DND-41 (cell line): ENCODE results near the gene OSBPL8.

ENCODE experiments used
- ATAC-seq: fragments of 200-7000 bp; cut with Tn5 transposase; 3 replicates; pipeline ENCODE4 v1.9.1; 2021; ENCODE audit warnings: low read depth; ENCODE audit not compliant: insufficient read depth
- DNase-seq: peaks from one replicate; pipeline ENCODE4 v3.0.0-alpha.2; 2020
- H2AFZ ChIP-seq: 2 replicates; pipeline ENCODE4 v1.6.0; 2012; ENCODE audit warnings: low read depth, low read length
- H3K27ac ChIP-seq: 2 replicates; pipeline ENCODE4 v1.5.1; 2012; ENCODE audit warnings: low read length, inconsistent platforms
- H3K27me3 ChIP-seq: fragments of 200-600 bp; sonication (generic); 2 replicates; pipeline ENCODE4 v1.6.0; 2012; ENCODE audit warnings: low read length, mild to moderate bottlenecking, inconsistent platforms; ENCODE audit not compliant: insufficient read depth, poor library complexity
- H3K36me3 ChIP-seq: 2 replicates; pipeline ENCODE4 v1.5.1; 2012; ENCODE audit warnings: low read length, inconsistent platforms; ENCODE audit not compliant: insufficient read depth
- H3K4me1 ChIP-seq: 2 replicates; pipeline ENCODE4 v1.5.1; 2012; ENCODE audit warnings: mild to moderate bottlenecking, low read length; ENCODE audit not compliant: insufficient read depth
- H3K4me2 ChIP-seq: 2 replicates; pipeline ENCODE4 v1.6.0; 2012; ENCODE audit warnings: mild to moderate bottlenecking, moderate library complexity, low read length, inconsistent platforms; ENCODE audit not compliant: insufficient read depth
- H3K4me3 ChIP-seq, 2 experiments: fragments of 200-600 bp in 1 of 2; shearing (Covaris generic) in 1 of 2; 2 replicates each; pipeline ENCODE4 v1.5.1; 2012 to 2016; ENCODE audit warnings: inconsistent platforms in 2 of 2, low read length in 2 of 2, mild to moderate bottlenecking in 2 of 2, low read depth in 1 of 2, moderate library complexity in 1 of 2
- H3K79me2 ChIP-seq: 2 replicates; pipeline ENCODE4 v1.6.0; 2012; ENCODE audit warnings: low read length, inconsistent platforms; ENCODE audit not compliant: insufficient read depth
- H3K9ac ChIP-seq: 2 replicates; pipeline ENCODE4 v1.6.0; 2012; ENCODE audit warnings: low read depth, mild to moderate bottlenecking, inconsistent platforms, low read length, moderate library complexity
- H3K9me3 ChIP-seq: 2 replicates; pipeline ENCODE4 v1.5.1; 2012; ENCODE audit warnings: low read length, moderate library complexity, mild to moderate bottlenecking, inconsistent platforms; ENCODE audit not compliant: insufficient read depth, severe bottlenecking
- H4K20me1 ChIP-seq: 2 replicates; pipeline ENCODE4 v1.6.0; 2012; ENCODE audit warnings: low read length; ENCODE audit not compliant: insufficient read depth
- CTCF ChIP-seq: IDR thresholded peaks from 2 replicates; pipeline ENCODE4 v1.5.1; 2012; ENCODE audit warnings: borderline replicate concordance, low read length, moderate library complexity, mild to moderate bottlenecking; ENCODE audit not compliant: poor library complexity, severe bottlenecking; ENCODE audit errors: extremely low read depth
- EZH2 ChIP-seq: IDR thresholded peaks from 3 replicates; pipeline ENCODE4 v1.6.1; 2012; ENCODE audit warnings: borderline replicate concordance, low read depth, mild to moderate bottlenecking, moderate library complexity, low read length, inconsistent platforms; ENCODE audit not compliant: severe bottlenecking

OSBPL8 gene

GRCh38 chr12:76535170-76535569 lies 24.4 kb downstream of the OSBPL8 start:
- Histone ChIP-seq H3K36me3 (no peaks in the 10 kb centered on the region), H3K27me3 (no peaks in the 10 kb centered on the region), H3K27ac (no peak overlapping the region), H3K4me2 (no peak overlapping the region), H3K4me1 (no peaks in the 10 kb centered on the region), H4K20me1 (peaks cover 21% of the 10 kb centered on the region; the same call in 1 of the 2 replicates), H3K9ac (no peak overlapping the region), H3K79me2 (peaks cover 79% of the 10 kb centered on the region), H2AFZ (no peak overlapping the region), H3K4me3 (no peak overlapping the region), H3K9me3 (no peaks in the 10 kb centered on the region)
- DNase-seq (no peak), ATAC-seq (no peak)
- TF ChIP-seq CTCF (no peak), EZH2 (no peak)

GRCh38 chr12:76533331-76533730 lies 26.2 kb downstream of the OSBPL8 start:
- Histone ChIP-seq H2AFZ (no peak overlapping the region), H3K4me1 (no peaks in the 10 kb centered on the region), H3K4me3 (no peak overlapping the region), H3K27me3 (no peaks in the 10 kb centered on the region), H3K27ac (no peak overlapping the region), H3K4me2 (no peak overlapping the region), H4K20me1 (peaks cover 17% of the 10 kb centered on the region), H3K9ac (no peak overlapping the region), H3K79me2 (peaks cover 79% of the 10 kb centered on the region), H3K36me3 (no peaks in the 10 kb centered on the region; the same call in 1 of the 2 replicates), H3K9me3 (no peaks in the 10 kb centered on the region)
- TF ChIP-seq CTCF (no peak), EZH2 (no peak)
- no peak for ATAC-seq
- DNase-seq: no peak

GRCh38 chr12:76532520-76532919 lies 27.1 kb downstream of the OSBPL8 start:
- no peak overlapping the region for H3K9ac ChIP-seq
- no peaks in the 10 kb centered on the region; the same call in 1 of the 2 replicates for H3K36me3 ChIP-seq
- no peaks in the 10 kb centered on the region for H3K9me3 ChIP-seq
- no peak overlapping the region for H2AFZ ChIP-seq
- DNase-seq (no peak), ATAC-seq (no peak)
- peaks cover 18% of the 10 kb centered on the region for H4K20me1 ChIP-seq
- peaks cover 76% of the 10 kb centered on the region for H3K79me2 ChIP-seq
- no peaks in the 10 kb centered on the region for H3K27me3 ChIP-seq
- no peaks in the 10 kb centered on the region for H3K4me1 ChIP-seq
- TF ChIP-seq EZH2: no peak
- no peak for TF ChIP-seq CTCF
- H3K27ac ChIP-seq: no peak overlapping the region
- H3K4me2 ChIP-seq: no peak overlapping the region
- no peak overlapping the region for H3K4me3 ChIP-seq

GRCh38 chr12:76531056-76531455 lies 28.5 kb downstream of the OSBPL8 start:
- Histone ChIP-seq H3K79me2 (peaks cover 73% of the 10 kb centered on the region), H3K4me1 (no peaks in the 10 kb centered on the region), H3K4me2 (no peak overlapping the region), H3K9me3 (no peaks in the 10 kb centered on the region), H3K36me3 (no peaks in the 10 kb centered on the region; the same call in 1 of the 2 replicates), H3K27ac (no peak overlapping the region), H3K27me3 (no peaks in the 10 kb centered on the region), H3K4me3 (no peak overlapping the region), H3K9ac (no peak overlapping the region), H2AFZ (no peak overlapping the region), H4K20me1 (peaks cover 21% of the 10 kb centered on the region)
- TF ChIP-seq CTCF (no peak), EZH2 (no peak)
- ATAC-seq (no peak), DNase-seq (no peak)
